ENCODE results near the gene EFCAB11. TPM values are rescaled to one million over a fixed set of nuclear protein-coding genes. Genes with fewer than 3 reads are reported as not detected.

Gene EFCAB11
- total RNA-seq, 4 donors from 2014 or later, result 3.2 to 5.1 (median 3.7) TPM

DNA sequence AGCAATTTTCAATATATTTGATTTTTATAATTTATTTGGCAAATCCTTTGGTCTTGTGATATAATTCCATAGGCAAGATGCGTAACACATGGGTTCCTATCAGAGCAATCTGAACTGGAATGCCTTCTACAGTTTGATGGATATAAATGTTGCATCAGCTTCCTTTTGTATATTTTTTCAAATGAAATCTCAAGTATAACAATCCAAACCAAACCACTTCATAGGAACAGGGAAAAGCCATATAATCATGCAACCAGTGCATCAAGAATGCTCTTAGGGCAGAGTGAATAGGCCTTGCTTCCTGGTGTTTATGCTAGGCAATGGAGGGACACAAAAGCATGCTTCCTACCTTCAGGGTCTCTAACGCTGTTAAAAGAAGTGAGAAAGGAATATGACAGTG is 34.5 kb downstream of the EFCAB11 start:
- no peak for TF ChIP-seq POLR2AphosphoS5 (IDR thresholded peaks at IDR 0.05)
- no peak for TF ChIP-seq EP300 (IDR thresholded peaks at IDR 0.05)
- TF ChIP-seq, protein P1, sequence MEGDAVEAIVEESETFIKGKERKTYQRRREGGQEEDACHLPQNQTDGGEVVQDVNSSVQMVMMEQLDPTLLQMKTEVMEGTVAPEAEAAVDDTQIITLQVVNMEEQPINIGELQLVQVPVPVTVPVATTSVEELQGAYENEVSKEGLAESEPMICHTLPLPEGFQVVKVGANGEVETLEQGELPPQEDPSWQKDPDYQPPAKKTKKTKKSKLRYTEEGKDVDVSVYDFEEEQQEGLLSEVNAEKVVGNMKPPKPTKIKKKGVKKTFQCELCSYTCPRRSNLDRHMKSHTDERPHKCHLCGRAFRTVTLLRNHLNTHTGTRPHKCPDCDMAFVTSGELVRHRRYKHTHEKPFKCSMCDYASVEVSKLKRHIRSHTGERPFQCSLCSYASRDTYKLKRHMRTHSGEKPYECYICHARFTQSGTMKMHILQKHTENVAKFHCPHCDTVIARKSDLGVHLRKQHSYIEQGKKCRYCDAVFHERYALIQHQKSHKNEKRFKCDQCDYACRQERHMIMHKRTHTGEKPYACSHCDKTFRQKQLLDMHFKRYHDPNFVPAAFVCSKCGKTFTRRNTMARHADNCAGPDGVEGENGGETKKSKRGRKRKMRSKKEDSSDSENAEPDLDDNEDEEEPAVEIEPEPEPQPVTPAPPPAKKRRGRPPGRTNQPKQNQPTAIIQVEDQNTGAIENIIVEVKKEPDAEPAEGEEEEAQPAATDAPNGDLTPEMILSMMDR (IDR thresholded peaks at IDR 0.05), result no peak
- no peak for TF ChIP-seq POLR2A (IDR thresholded peaks at IDR 0.05)
- no peak for DNase-seq (ENCODE audit: low spot score in 2 of 2)
- no peak overlapping the region for H3K27ac ChIP-seq
- H3K4me1 ChIP-seq, result no peaks in the 10 kb centered on the region
- H3K36me3 ChIP-seq, result peaks cover 3% of the 10 kb centered on the region
- no peaks in the 10 kb centered on the region for H3K9me3 ChIP-seq
- no peaks in the 10 kb centered on the region for H3K27me3 ChIP-seq
- WGBS, result 94% methylated on average over 2 of the region's 2 CpGs
- no peak overlapping the region for H3K4me3 ChIP-seq

DNA sequence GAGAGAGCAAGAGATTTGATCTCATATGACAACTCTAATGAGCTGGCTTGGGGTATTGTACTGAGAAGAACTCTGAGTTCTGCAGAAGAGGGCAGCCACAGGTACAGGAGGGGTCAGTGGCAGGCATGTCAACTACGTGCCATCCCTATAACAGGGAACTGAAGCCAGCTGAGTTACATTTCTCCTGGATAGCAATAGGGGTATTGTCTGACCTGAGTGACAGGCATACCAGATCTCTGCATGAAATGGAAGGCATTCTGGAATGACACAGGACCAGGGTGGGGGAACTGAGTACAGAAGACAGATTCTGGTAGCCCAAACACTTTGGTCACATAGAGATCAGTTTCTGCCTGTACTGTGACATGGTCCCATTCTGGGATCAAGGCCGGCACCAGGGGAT is 35.8 kb downstream of the EFCAB11 start:
- no peaks in the 10 kb centered on the region for H3K4me1 ChIP-seq
- TF ChIP-seq POLR2AphosphoS5 (IDR thresholded peaks at IDR 0.05) (no peak), POLR2A (IDR thresholded peaks at IDR 0.05) (no peak), EP300 (IDR thresholded peaks at IDR 0.05) (no peak)
- TF ChIP-seq, protein P1 (IDR thresholded peaks at IDR 0.05), result no peak
- H3K4me3 ChIP-seq, result no peak overlapping the region
- no peaks in the 10 kb centered on the region for H3K36me3 ChIP-seq
- H3K27me3 ChIP-seq, result no peaks in the 10 kb centered on the region
- no peak for DNase-seq (ENCODE audit: low spot score in 2 of 2)
- WGBS, result 95% methylated on average over 2 of the region's 2 CpGs
- no peak overlapping the region for H3K27ac ChIP-seq
- H3K9me3 ChIP-seq, result no peaks in the 10 kb centered on the region

DNA sequence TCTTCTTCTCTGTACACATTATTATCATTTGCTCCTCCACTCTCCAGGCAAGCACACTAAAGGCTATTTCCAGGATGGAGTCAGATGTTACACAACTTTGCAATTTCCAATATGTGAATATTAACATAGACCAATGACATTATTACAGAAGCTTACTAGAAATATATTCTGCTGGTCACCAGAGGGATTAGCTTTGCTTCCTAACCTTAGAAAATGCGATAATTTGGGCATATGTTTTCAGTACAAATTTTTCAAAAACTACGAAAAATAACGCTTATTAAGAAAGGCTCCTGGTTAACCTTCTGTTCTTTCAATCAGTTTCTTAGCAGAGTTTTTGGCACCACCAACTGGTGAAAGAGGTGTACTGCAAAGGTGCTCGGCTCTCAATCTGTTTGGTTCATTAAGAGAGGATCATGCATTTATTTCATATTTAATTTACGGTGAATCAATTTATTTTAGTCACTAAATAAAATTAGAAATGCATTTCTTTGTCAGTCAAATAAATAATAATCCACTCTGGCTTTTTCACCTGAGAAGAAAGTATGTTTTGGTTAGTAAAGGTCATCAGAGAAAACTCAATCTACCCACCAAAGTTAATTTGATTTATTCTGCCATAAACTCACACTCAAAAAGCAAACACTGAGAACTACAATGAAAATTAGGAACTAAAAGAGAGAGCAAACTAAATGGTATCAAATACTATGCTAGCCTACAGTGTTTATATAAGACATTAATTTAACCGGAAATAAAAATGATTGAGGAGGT is 39.2 kb downstream of the EFCAB11 start:
- Histone ChIP-seq H3K27ac (no peak overlapping the region), H3K27me3 (no peaks in the 10 kb centered on the region), H3K36me3 (no peaks in the 10 kb centered on the region), H3K9me3 (no peaks in the 10 kb centered on the region), H3K4me3 (no peak overlapping the region), H3K4me1 (peaks cover 22% of the 10 kb centered on the region)
- WGBS, result 17% methylated on average over 6 of the region's 6 CpGs
- no peak for DNase-seq (ENCODE audit: low spot score in 2 of 2)
- no peak for TF ChIP-seq POLR2A (IDR thresholded peaks at IDR 0.05)
- TF ChIP-seq, protein P1 (IDR thresholded peaks at IDR 0.05), result peak; percentile 92 to 95

DNA sequence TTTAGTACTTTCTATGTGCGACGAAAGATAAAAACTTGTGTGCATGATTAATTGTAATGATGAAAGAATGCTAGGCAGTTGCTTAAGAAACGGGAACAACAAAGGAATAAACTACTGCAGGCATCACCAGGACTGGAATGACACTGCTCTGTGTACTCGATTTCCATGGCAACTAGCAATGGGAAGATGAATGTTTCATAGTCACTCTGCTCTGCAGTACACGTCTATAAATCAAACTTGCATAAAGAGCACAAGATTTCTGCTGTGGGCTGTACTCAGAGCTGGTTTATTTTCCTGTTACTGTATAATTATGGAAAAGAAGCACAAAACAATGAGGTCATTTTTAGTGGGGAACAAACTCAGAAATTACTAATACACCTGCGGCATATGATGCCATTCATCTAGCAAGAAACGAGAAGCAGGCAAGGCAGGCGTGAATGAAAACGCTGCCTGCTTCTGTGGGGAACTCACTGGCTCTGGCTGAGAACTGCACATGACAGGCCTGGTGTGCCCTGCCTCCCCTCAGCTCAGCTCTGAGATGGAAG is 41.8 kb downstream of the EFCAB11 start:
- H3K27me3 ChIP-seq, result no peaks in the 10 kb centered on the region
- no peaks in the 10 kb centered on the region for H3K36me3 ChIP-seq
- H3K27ac ChIP-seq, result peak overlapping the region; percentile 76
- peak in 1 of 2 donors; percentile 72 for DNase-seq (ENCODE audit: low spot score in 2 of 2)
- peaks cover 22% of the 10 kb centered on the region for H3K4me1 ChIP-seq
- no peaks in the 10 kb centered on the region for H3K9me3 ChIP-seq
- TF ChIP-seq, protein P1 (IDR thresholded peaks at IDR 0.05), result no peak
- peak in 2 of 3 donors; percentile 68 to 91 for TF ChIP-seq POLR2AphosphoS5 (IDR thresholded peaks at IDR 0.05)
- 16% methylated on average over 9 of the region's 9 CpGs for WGBS
- H3K4me3 ChIP-seq, result no peak overlapping the region

DNA sequence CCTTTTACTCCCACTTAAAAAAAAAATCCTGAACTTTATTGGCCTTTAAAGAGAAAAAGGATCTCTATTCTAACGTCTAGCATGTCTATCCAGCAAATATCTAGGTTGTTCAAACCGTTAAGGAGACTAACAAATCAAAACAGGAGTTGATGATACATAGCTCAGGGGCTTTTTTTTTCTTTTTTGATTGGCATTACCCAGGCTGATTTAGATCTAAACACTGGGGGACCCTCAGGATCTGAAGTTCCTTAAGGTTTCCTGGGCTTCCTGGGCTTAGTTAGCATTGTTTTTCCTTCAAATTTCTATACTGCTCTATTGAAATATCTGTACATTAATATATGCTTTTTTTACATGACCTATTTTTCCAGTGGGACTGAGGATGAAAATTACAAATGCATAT is 42.3 kb downstream of the EFCAB11 start:
- H3K27ac ChIP-seq, result peak overlapping the region; percentile 67
- peaks cover 22% of the 10 kb centered on the region for H3K4me1 ChIP-seq
- no peak overlapping the region for H3K4me3 ChIP-seq
- no peaks in the 10 kb centered on the region for H3K36me3 ChIP-seq
- TF ChIP-seq POLR2A (IDR thresholded peaks at IDR 0.05) (no peak), POLR2AphosphoS5 (IDR thresholded peaks at IDR 0.05) (no peak), EP300 (IDR thresholded peaks at IDR 0.05) (no peak)
- TF ChIP-seq, protein P1 (IDR thresholded peaks at IDR 0.05), result no peak
- DNase-seq (ENCODE audit: low spot score in 2 of 2), result no peak
- WGBS, result 34% methylated on average over 2 of the region's 2 CpGs
- no peaks in the 10 kb centered on the region for H3K27me3 ChIP-seq
- no peaks in the 10 kb centered on the region for H3K9me3 ChIP-seq
